ENCODE measurements around the gene CHMP6.

GRCh38 chr17:81025741-81026129, 34.1 kb downstream of the CHMP6 start:
- TF ChIP-seq, protein P1, sequence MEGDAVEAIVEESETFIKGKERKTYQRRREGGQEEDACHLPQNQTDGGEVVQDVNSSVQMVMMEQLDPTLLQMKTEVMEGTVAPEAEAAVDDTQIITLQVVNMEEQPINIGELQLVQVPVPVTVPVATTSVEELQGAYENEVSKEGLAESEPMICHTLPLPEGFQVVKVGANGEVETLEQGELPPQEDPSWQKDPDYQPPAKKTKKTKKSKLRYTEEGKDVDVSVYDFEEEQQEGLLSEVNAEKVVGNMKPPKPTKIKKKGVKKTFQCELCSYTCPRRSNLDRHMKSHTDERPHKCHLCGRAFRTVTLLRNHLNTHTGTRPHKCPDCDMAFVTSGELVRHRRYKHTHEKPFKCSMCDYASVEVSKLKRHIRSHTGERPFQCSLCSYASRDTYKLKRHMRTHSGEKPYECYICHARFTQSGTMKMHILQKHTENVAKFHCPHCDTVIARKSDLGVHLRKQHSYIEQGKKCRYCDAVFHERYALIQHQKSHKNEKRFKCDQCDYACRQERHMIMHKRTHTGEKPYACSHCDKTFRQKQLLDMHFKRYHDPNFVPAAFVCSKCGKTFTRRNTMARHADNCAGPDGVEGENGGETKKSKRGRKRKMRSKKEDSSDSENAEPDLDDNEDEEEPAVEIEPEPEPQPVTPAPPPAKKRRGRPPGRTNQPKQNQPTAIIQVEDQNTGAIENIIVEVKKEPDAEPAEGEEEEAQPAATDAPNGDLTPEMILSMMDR (IDR thresholded peaks at IDR 0.05), result no peak
- no peak for TF ChIP-seq EP300 (IDR thresholded peaks at IDR 0.05)
